BE2C (cell line): ENCODE measurements around the gene LHFPL6.

ENCODE experiments used
- DNase-seq: peaks from one replicate; pipeline ENCODE4 v3.0.0-alpha.2; 2020
- H3K27me3 ChIP-seq: fragments of 250-450 bp; sonication (Bioruptor Pico); 2 replicates; pipeline ENCODE4 v1.5.1; 2020; ENCODE audit warnings: mild to moderate bottlenecking
- H3K36me3 ChIP-seq: fragments of 250-450 bp; sonication (Bioruptor Pico); 2 replicates; pipeline ENCODE4 v1.5.1; 2020; ENCODE audit warnings: mild to moderate bottlenecking
- H3K4me1 ChIP-seq: fragments of 250-450 bp; sonication (Bioruptor Pico); 2 replicates; pipeline ENCODE4 v1.5.1; 2020
- H3K4me3 ChIP-seq: 2 replicates; pipeline ENCODE4 v1.5.1; 2011; ENCODE audit warnings: low read depth, low read length
- H3K9me3 ChIP-seq: fragments of 250-450 bp; sonication (Bioruptor Pico); 2 replicates; pipeline ENCODE4 v1.5.1; 2020
- CTCF ChIP-seq: IDR thresholded peaks from 2 replicates; pipeline ENCODE4 v1.5.1; 2012; ENCODE audit warnings: mild to moderate bottlenecking, low read depth, low read length

LHFPL6 gene

GRCh38 chr13:39362652-39363381, 240.2 kb downstream of the LHFPL6 start:
- no peak overlapping the region for H3K4me3 ChIP-seq
- no peaks in the 10 kb centered on the region for H3K4me1 ChIP-seq
- H3K27me3 ChIP-seq, result no peaks in the 10 kb centered on the region; the same call in 1 of the 2 replicates
- TF ChIP-seq CTCF, result no peak
- H3K9me3 ChIP-seq, result no peaks in the 10 kb centered on the region
- DNase-seq, result no peak
- no peaks in the 10 kb centered on the region for H3K36me3 ChIP-seq

- no peaks in the 10 kb centered on the region for H3K36me3 ChIP-seq
- H3K4me3 ChIP-seq, result no peak overlapping the region
- no peak for TF ChIP-seq CTCF
- no peak for DNase-seq
- no peaks in the 10 kb centered on the region; the same call in 1 of the 2 replicates for H3K9me3 ChIP-seq
- peaks cover 12% of the 10 kb centered on the region for H3K27me3 ChIP-seq
- no peaks in the 10 kb centered on the region for H3K4me1 ChIP-seq
These were observed 249.0 kb downstream of the LHFPL6 start for GRCh38 chr13:39353988-39354387.

- no peaks in the 10 kb centered on the region; the same call in none of the 2 replicates for H3K9me3 ChIP-seq
- no peaks in the 10 kb centered on the region for H3K36me3 ChIP-seq
- H3K4me1 ChIP-seq, result no peaks in the 10 kb centered on the region
- DNase-seq, result no peak
- no peak overlapping the region for H3K4me3 ChIP-seq
- no peak for TF ChIP-seq CTCF
- H3K27me3 ChIP-seq, result peaks cover 12% of the 10 kb centered on the region; the same call in 1 of the 2 replicates
These were observed 252.5 kb downstream of the LHFPL6 start for GRCh38 chr13:39350461-39350881.

- TF ChIP-seq CTCF, result no peak
- no peak overlapping the region for H3K4me3 ChIP-seq
- no peaks in the 10 kb centered on the region for H3K36me3 ChIP-seq
- H3K4me1 ChIP-seq, result no peaks in the 10 kb centered on the region
- H3K9me3 ChIP-seq, result no peaks in the 10 kb centered on the region; the same call in none of the 2 replicates
- no peak for DNase-seq
- peaks cover 12% of the 10 kb centered on the region; the same call in 1 of the 2 replicates for H3K27me3 ChIP-seq
These were observed 253.5 kb downstream of the LHFPL6 start for GRCh38 chr13:39349391-39349960.

- no peaks in the 10 kb centered on the region; the same call in none of the 2 replicates for H3K9me3 ChIP-seq
- H3K4me3 ChIP-seq, result no peak overlapping the region
- H3K27me3 ChIP-seq, result peaks cover 12% of the 10 kb centered on the region; the same call in 1 of the 2 replicates
- no peak for DNase-seq
- TF ChIP-seq CTCF, result no peak
- H3K4me1 ChIP-seq, result no peaks in the 10 kb centered on the region
- H3K36me3 ChIP-seq, result no peaks in the 10 kb centered on the region
These were observed 254.8 kb downstream of the LHFPL6 start for GRCh38 chr13:39347926-39348901.
